VCaP (cell line): ENCODE results near the gene CUL3.
"Not testable (repeated sequence)": the region's sequence is repeated elsewhere in the genome, so short reads cannot be mapped to it uniquely, and the experiment has no call there.

ENCODE experiments used
- H3K27ac ChIP-seq: fragments of 450-650 bp; 2 replicates; pipeline ENCODE4 v1.5.1; 2017
- TF ChIP-seq, protein P1 (sequence below): fragments of 450-650 bp; conservative IDR thresholded peaks from 2 replicates; pipeline ENCODE4 v1.5.1; 2017; ENCODE audit warnings: mild to moderate bottlenecking, moderate library complexity

CUL3 gene

DNA sequence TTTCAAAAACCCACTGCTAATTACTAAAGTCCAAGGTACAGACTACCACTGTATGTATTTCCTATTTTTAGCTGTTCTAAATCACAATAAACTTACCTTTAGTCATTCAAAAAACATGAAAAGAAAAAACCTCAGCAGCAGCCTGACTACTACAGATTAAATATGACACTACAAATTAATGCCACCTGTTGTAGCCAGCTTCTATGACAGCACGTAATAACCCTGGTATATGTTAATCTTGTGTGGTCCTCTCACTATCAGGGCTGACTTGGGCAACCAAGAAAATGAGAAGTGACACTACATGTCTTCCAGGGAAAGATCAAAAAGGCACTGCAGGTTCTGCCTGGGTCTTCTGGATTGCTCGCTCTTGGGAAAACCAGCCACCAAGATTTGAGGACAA is 92.6 kb downstream of the CUL3 start:
- TF ChIP-seq, protein P1, sequence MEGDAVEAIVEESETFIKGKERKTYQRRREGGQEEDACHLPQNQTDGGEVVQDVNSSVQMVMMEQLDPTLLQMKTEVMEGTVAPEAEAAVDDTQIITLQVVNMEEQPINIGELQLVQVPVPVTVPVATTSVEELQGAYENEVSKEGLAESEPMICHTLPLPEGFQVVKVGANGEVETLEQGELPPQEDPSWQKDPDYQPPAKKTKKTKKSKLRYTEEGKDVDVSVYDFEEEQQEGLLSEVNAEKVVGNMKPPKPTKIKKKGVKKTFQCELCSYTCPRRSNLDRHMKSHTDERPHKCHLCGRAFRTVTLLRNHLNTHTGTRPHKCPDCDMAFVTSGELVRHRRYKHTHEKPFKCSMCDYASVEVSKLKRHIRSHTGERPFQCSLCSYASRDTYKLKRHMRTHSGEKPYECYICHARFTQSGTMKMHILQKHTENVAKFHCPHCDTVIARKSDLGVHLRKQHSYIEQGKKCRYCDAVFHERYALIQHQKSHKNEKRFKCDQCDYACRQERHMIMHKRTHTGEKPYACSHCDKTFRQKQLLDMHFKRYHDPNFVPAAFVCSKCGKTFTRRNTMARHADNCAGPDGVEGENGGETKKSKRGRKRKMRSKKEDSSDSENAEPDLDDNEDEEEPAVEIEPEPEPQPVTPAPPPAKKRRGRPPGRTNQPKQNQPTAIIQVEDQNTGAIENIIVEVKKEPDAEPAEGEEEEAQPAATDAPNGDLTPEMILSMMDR = no peak
- H3K27ac ChIP-seq = no peak overlapping the region

DNA sequence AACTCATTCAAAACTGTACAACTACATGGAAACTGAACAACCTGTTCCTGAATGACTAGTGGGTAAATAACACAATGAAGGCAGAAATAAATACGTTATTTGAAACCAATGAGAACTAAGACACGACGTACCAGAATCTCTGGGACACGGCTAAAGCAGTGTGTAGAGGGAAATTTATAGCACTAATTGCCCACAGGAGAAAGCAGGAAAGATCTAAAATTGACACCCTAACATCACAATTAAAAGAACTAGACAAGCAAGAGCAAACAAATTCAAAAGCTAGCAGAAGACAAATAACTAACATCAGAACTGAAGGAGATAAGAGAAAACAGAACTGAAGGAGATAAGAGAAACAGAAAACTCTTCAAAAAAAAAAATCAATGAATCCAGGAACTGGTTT is 97.2 kb downstream of the CUL3 start:
- H3K27ac ChIP-seq = not testable (repeated sequence)

DNA sequence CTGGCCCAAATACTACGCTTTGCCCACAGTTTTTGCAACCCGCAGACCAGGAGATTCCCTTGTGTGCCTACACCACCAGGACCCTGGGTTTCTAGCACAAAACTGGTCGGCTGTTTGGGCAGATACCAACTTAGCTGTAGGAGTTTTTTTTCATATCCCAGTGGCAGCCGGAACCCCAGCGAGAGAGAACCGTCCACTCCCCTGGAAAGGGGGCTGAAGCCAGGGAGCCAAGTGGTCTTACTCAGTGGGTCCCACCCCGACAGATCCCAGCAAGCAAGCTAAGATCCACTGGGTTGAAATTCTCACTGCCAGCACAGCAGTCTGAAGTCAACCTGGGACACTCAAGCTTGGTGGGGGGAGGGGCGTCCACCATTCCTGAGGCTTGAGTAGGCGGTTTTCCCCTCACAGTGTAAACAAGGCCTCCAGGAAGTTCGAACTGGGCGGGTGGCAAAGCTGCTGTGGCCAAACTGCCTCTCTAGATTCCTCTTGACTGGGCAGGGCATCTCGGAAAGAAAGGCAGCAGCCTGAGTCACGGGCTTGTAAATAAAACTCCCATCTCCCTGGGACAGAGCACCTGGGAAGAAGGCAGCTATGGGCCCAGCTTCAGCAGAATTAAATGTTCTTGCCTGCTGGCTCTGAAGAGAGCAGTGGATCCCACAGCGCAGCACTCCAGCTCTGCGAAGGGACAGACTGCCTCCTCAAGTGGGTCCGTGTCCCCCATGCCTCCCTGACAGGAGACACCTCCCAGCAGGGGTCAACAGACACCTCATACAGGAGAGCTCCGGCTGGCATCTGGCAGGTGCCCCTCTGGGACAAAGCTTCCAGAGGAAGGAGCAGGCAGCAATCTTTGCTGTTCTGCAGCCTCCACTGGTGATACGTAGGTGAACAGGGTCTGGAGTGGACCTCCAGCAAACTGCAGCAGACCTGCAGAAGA is 99.8 kb downstream of the CUL3 start:
- H3K27ac ChIP-seq = not testable (repeated sequence)

DNA sequence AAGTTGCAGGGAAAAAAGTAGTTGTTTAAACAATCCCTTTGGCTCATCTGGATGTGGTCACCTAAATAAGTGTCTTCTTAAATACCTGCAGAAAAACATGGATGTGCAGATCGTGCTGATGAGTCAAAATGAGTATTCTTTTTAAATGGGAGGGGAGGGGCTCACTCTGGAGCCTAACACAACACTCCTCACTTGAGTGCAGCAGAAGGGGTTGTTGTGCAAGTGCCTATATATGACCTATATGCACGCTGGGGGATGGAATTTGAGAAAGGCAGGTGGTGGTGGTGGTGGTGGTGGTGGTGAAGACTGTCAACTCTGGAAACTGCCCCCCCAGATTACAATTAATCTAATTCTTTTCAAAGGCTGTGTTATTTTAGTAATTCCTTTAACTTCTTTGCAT is 105.3 kb downstream of the CUL3 start:
- TF ChIP-seq, protein P1 = no peak
- H3K27ac ChIP-seq = no peak overlapping the region

DNA sequence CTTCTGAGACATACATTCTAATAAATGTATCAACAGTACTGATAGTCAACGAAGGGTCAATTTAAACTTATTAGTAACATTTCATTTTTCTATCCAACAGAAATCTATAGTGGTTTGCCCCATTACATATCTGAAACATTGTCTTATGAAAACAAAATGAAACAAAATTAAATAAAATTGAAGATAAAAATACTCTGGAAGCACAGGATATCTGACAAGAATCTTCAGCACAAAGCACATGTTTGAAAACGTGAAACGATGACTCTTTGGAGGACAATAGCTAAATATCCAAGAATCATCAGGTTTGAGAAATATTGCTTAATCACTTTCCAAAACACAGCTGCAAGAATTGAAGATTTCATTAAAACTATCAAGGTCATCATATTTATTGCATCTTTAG is 112.3 kb downstream of the CUL3 start:
- H3K27ac ChIP-seq = no peak overlapping the region; the same call in 1 of the 2 replicates
- TF ChIP-seq, protein P1 = no peak

DNA sequence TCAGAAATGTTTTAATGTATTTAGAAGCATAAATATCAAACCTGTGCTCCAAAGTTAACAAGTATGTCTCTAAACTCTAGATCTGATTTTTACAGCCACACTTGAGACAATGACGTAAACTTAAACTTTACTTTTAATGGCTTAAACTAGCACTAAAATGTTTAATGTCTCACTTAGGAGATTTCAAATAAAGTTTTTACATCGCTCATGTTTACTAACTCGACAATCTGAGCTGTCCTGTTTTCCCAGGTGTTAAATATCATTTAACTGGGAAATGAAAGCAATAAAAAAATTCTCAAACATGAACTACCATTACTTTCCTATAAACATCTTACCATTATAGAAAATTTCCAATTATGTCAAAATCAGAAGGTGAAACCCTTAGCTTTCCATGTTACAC is 113.0 kb downstream of the CUL3 start:
- peak overlapping the region; percentile 34; the same call in 1 of the 2 replicates for H3K27ac ChIP-seq
- TF ChIP-seq, protein P1 = no peak

DNA sequence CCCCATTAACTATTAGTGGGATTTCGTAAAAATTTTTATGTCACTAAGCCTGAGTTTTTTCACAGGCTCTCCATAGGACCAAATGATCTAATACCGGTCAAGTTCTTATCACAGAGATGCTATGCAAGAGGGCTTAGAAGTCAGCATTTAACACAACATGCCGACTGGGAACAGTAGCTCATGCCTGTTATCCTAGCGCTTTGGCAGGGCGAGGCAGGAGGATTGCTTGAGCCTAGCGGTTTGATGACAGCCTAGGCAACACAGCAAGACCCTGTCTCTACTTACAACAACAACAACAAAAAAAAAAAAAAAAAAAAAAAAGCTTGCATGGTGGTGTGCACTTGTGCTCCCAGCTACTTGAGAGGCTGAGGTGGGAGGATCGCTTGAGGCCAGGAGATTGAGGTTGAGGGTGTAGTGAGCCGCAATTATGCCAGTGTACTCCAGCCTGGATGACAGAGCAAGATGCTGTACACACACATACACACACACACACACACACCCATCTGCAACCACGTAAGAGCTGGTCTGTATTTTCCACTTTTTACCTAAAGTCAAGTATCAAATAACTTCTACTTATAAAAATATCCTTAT is 115.7 kb downstream of the CUL3 start:
- no peak overlapping the region for H3K27ac ChIP-seq
- TF ChIP-seq, protein P1 = no peak

DNA sequence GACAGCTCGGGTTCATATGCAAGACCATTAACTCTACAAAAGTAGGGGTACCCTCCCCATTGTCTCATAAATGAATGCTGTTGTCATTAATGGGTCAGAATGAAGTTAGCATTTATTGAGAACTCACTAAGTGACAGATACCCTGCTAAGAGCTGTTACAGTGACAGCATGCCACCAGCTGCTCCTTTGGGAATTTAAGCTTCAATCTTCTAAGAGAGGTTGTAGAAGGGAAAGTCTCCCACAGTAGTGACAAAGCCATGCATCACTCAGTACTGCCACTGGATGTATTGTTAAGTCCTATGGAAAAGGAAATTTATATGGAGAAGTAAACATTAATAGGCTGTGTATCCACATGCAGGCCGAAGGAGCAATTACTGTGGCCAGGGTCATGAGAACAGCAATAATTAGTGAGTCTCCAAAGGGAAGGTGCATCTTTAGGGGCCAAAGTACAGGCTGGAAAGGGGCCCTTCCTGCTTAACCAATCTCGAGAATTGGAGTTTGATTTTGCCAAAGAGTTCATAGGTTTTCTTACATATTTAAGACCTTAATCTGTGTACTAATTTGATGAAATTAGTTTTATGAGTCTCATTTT is 118.8 kb downstream of the CUL3 start:
- TF ChIP-seq, protein P1 = no peak

More for the DNA sequence above, 118.8 kb downstream of the CUL3 start:
- H3K27ac ChIP-seq = no peak overlapping the region
